Liver (tissue), 9 donors: Measurements from ENCODE around the gene SEZ6L. TPM values are rescaled to one million over a fixed set of nuclear protein-coding genes. Genes with fewer than 3 reads are reported as not detected.

ENCODE experiments used
- DNase-seq: peaks from one replicate; pipeline ENCODE4 v3.0.0-alpha.2; 2017; ENCODE audit warnings: low spot score
- H3K27ac ChIP-seq, 2 donors: one replicate each; pipeline ENCODE4 v1.7.0; 2013; ENCODE audit warnings: inconsistent platforms in 2 of 2, low read length in 2 of 2, control low read depth in 1 of 2, low read depth in 1 of 2, mild to moderate bottlenecking in 1 of 2
- H3K27me3 ChIP-seq, 4 donors: one replicate each; pipeline versions ENCODE4 v1.6.1 to v1.7.0; 2013; ENCODE audit warnings: low read length in 3 of 4, inconsistent platforms in 1 of 4, mild to moderate bottlenecking in 1 of 4, moderate library complexity in 1 of 4; ENCODE audit not compliant: control insufficient read depth in 4 of 4, insufficient read depth in 4 of 4
- H3K36me3 ChIP-seq, 4 donors: one replicate each; pipeline versions ENCODE4 v1.6.1 to v1.7.0; 2013; ENCODE audit warnings: low read length in 3 of 4, mild to moderate bottlenecking in 3 of 4, low read depth in 1 of 4, moderate library complexity in 1 of 4; ENCODE audit not compliant: control insufficient read depth in 4 of 4, insufficient read depth in 3 of 4
- H3K4me1 ChIP-seq, 4 donors: one replicate each; pipeline versions ENCODE4 v1.6.1 to v1.7.0; 2013; ENCODE audit warnings: low read length in 3 of 4, mild to moderate bottlenecking in 3 of 4, moderate library complexity in 1 of 4; ENCODE audit not compliant: control insufficient read depth in 4 of 4, insufficient read depth in 4 of 4
- H3K4me3 ChIP-seq, 3 donors: one replicate each; pipeline versions ENCODE4 v1.6.1 to v1.7.0; 2013; ENCODE audit warnings: low read length in 3 of 3, control low read depth in 1 of 3, low read depth in 1 of 3, mild to moderate bottlenecking in 1 of 3
- H3K9ac ChIP-seq, 2 donors: one replicate each; pipeline ENCODE4 v1.7.0; 2013; ENCODE audit warnings: low read length in 2 of 2, mild to moderate bottlenecking in 2 of 2, moderate library complexity in 2 of 2, control low read depth in 1 of 2, low read depth in 1 of 2
- H3K9me3 ChIP-seq, 4 donors: one replicate each; pipeline versions ENCODE4 v1.6.1 to v1.7.0; 2013; ENCODE audit warnings: low read length in 3 of 4; ENCODE audit not compliant: control insufficient read depth in 4 of 4
- CTCF ChIP-seq: fragments of 150-350 bp; IDR thresholded peaks from 2 replicates; pipeline ENCODE4 v1.5.1; 2017; ENCODE audit warnings: improper control_type of control experiment, low read depth, low read length; ENCODE audit not compliant: missing input control
- EGR1 ChIP-seq, 2 donors: IDR thresholded peaks; 2 replicates each; pipeline ENCODE4 v1.6.1; 2016 to 2018; ENCODE audit warnings: antibody characterized with exemption in 2 of 2, low read depth in 2 of 2
- FOXA1 ChIP-seq: IDR thresholded peaks from 2 replicates; pipeline ENCODE4 v1.6.1; 2016; ENCODE audit warnings: antibody characterized with exemption
- FOXA2 ChIP-seq: IDR thresholded peaks from 2 replicates; pipeline ENCODE4 v1.6.1; 2016; ENCODE audit warnings: antibody characterized with exemption
- GABPA ChIP-seq, 2 donors: IDR thresholded peaks in 1 of 2; conservative IDR thresholded peaks in 1 of 2; 2 replicates each; pipeline ENCODE4 v1.6.1; 2016; ENCODE audit warnings: antibody characterized with exemption in 2 of 2, mild to moderate bottlenecking in 1 of 2, moderate library complexity in 1 of 2
- HNF4A ChIP-seq, 2 donors: conservative IDR thresholded peaks; 2 replicates each; pipeline ENCODE4 v1.6.1; 2016; ENCODE audit warnings: antibody characterized with exemption in 2 of 2, mild to moderate bottlenecking in 2 of 2
- HNF4G ChIP-seq: IDR thresholded peaks from 2 replicates; pipeline ENCODE4 v1.6.1; 2016; ENCODE audit warnings: antibody characterized with exemption
- JUND ChIP-seq, 2 donors: IDR thresholded peaks; 2 replicates each; pipeline ENCODE4 v1.6.1; 2016; ENCODE audit warnings: antibody characterized with exemption in 2 of 2
- NR2F2 ChIP-seq: IDR thresholded peaks from 2 replicates; pipeline ENCODE4 v1.6.1; 2016; ENCODE audit warnings: antibody characterized with exemption
- RAD21 ChIP-seq, 2 donors: IDR thresholded peaks; 2 replicates each; pipeline ENCODE4 v1.6.1; 2016; ENCODE audit warnings: antibody characterized with exemption in 2 of 2, mild to moderate bottlenecking in 2 of 2
- RXRA ChIP-seq, 2 donors: IDR thresholded peaks; 2 replicates each; pipeline ENCODE4 v1.6.1; 2017 to 2018; ENCODE audit warnings: antibody characterized with exemption in 2 of 2, mild to moderate bottlenecking in 1 of 2
- SP1 ChIP-seq: IDR thresholded peaks from 2 replicates; pipeline ENCODE4 v1.6.1; 2018; ENCODE audit warnings: antibody characterized with exemption, mild to moderate bottlenecking
- TAF1 ChIP-seq: conservative IDR thresholded peaks from 2 replicates; pipeline ENCODE4 v1.6.1; 2016; ENCODE audit warnings: antibody characterized with exemption, mild to moderate bottlenecking
- YY1 ChIP-seq: IDR thresholded peaks from 2 replicates; pipeline ENCODE4 v1.6.1; 2016; ENCODE audit warnings: antibody characterized with exemption, mild to moderate bottlenecking
- WGBS: extraction: QIAGEN DNeasy Blood & Tissue Kit; methylation state at CpG from one replicate; pipeline ENCODE4 v1.1.7; 2013; 5-methylcytosine and 5-hydroxymethylcytosine counted together
- polyA plus RNA-seq, 2 donors: library from polyadenylated mRNA; stranded (reverse) in 1 of 2; unstranded in 1 of 2; fragments of 200-250 nt in 1 of 2; fragments of >200 nt in 1 of 2; fragmentation: Nextera tagmentation in 1 of 2; extraction: Ambion mirVana in 1 of 2; gene quantifications; one replicate each; pipeline versions ENCODE4 v1.2.1 to v1.2.3, GENCODE V29; 2013 to 2015
- total RNA-seq, 2 donors: library from RNA; depleted of rRNA; stranded (reverse); fragments of >200 nt; gene quantifications; one replicate each; pipeline ENCODE4 v1.2.3, GENCODE V29; 2014
- donor health status: healthy.
- donor health status: healthy.
- donor health status: healthy.
- donor health status: healthy.
- donor health status: healthy.

SEZ6L gene
- total and polyA plus RNA-seq, 4 donors, result under 0.01 to 0.70 (median 0.08) TPM; not detected in 1

GRCh38 chr22:26298605-26299310 lies 129.5 kb downstream of the SEZ6L start:
- Histone ChIP-seq H3K4me3 (no peak overlapping the region), H3K27me3 (peaks cover 0 to 6% (median 2%) of the 10 kb centered on the region in 4 donors), H3K9me3 (no peaks in the 10 kb centered on the region), H3K4me1 (no peaks in the 10 kb centered on the region), H3K27ac (no peak overlapping the region), H3K9ac (no peak overlapping the region), H3K36me3 (no peaks in the 10 kb centered on the region)
- DNase-seq, result no peak
- TF ChIP-seq TAF1 (no peak), EGR1 (IDR thresholded peaks at IDR 0.05; ENCODE audit: low read depth in 2 of 2) (no peak), FOXA2 (no peak)
- 74% methylated on average over 9 of the region's 9 CpGs for WGBS

- Histone ChIP-seq H3K4me1 (no peaks in the 10 kb centered on the region), H3K36me3 (no peaks in the 10 kb centered on the region), H3K9ac (no peak overlapping the region), H3K27ac (no peak overlapping the region), H3K4me3 (no peak overlapping the region), H3K27me3 (peaks cover 0 to 11% (median 4%) of the 10 kb centered on the region in 4 donors), H3K9me3 (no peaks in the 10 kb centered on the region)
- DNase-seq, result no peak
- TF ChIP-seq YY1 (no peak), JUND (IDR thresholded peaks at IDR 0.05) (no peak), GABPA (IDR thresholded peaks at IDR 0.05 in 1 of 2, conservative IDR thresholded peaks at IDR 0.05 in 1 of 2) (no peak)
- 60% methylated on average over 4 of the region's 4 CpGs for WGBS
These were observed 133.5 kb downstream of the SEZ6L start for GRCh38 chr22:26302726-26303125.

GRCh38 chr22:26303475-26303874 lies 134.2 kb downstream of the SEZ6L start:
- H3K9me3 ChIP-seq, result no peaks in the 10 kb centered on the region
- no peak overlapping the region for H3K4me3 ChIP-seq
- TF ChIP-seq HNF4A (conservative IDR thresholded peaks at IDR 0.05) (no peak), FOXA1 (no peak), FOXA2 (no peak), CTCF (no peak), NR2F2 (no peak), GABPA (IDR thresholded peaks at IDR 0.05 in 1 of 2, conservative IDR thresholded peaks at IDR 0.05 in 1 of 2) (no peak), RXRA (IDR thresholded peaks at IDR 0.05) (no peak), HNF4G (no peak)
- 42% methylated on average over 4 of the region's 4 CpGs for WGBS
- H3K9ac ChIP-seq, result no peak overlapping the region
- H3K36me3 ChIP-seq, result no peaks in the 10 kb centered on the region
- DNase-seq, result no peak
- H3K27ac ChIP-seq, result no peak overlapping the region
- H3K27me3 ChIP-seq, result peaks cover 0 to 11% (median 4%) of the 10 kb centered on the region in 4 donors
- no peaks in the 10 kb centered on the region for H3K4me1 ChIP-seq

- Histone ChIP-seq H3K36me3 (no peaks in the 10 kb centered on the region), H3K4me3 (no peak overlapping the region), H3K27me3 (peaks cover 0 to 13% (median 4%) of the 10 kb centered on the region in 4 donors), H3K9ac (no peak overlapping the region), H3K4me1 (no peaks in the 10 kb centered on the region), H3K27ac (no peak overlapping the region), H3K9me3 (no peaks in the 10 kb centered on the region)
- TF ChIP-seq FOXA1 (no peak), HNF4G (no peak), SP1 (no peak), RAD21 (IDR thresholded peaks at IDR 0.05) (no peak), JUND (IDR thresholded peaks at IDR 0.05) (no peak), CTCF (no peak), EGR1 (IDR thresholded peaks at IDR 0.05; ENCODE audit: low read depth in 2 of 2) (no peak), RXRA (IDR thresholded peaks at IDR 0.05) (no peak)
- 76% methylated on average over 3 of the region's 3 CpGs for WGBS
- DNase-seq, result no peak
These were observed 135.5 kb downstream of the SEZ6L start for GRCh38 chr22:26304730-26305129.
